Fibroblast of peridontal ligament (primary cell): ENCODE data around the gene RAB35.

Experiments used
- DNase-seq: peaks from one replicate; pipeline ENCODE4 v3.0.0-alpha.2; 2010; ENCODE audit errors: extremely low read depth

The RAB35 gene

GRCh38 chr12:120116441-120116791, at the start of gene RAB35:
TSS of gene RAB35 (minus strand) at chr12:120116753. CDS start at chr12:120116650, 103 bp downstream.
- no peak for DNase-seq

GRCh38 chr12:120164293-120164692, 47.7 kb upstream of the RAB35 start:
- no peak for DNase-seq

DNA sequence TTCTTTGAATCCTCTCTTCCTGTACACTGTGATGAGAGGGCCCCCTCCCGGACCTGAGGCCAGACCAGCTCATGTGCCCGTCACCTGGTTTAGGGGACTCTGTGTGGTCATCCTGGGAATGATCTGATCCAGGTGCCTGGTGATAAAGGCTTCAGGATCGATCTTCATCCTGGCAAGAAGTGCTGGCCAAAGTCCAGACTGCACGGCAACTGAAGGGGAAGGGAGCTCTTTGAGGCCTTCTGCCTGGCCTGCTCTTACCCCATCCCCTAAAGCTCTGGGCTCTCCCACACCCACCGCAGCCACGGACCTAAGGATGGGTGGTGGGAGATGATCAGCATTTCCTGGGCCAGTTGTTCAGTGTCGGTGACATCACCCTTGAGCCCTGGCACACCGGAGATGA, 46.2 kb upstream of the RAB35 start:
- no peak for DNase-seq

- no peak for DNase-seq
Observed at GRCh38 chr12:120161852-120162251, 45.3 kb upstream of the RAB35 start.

DNA sequence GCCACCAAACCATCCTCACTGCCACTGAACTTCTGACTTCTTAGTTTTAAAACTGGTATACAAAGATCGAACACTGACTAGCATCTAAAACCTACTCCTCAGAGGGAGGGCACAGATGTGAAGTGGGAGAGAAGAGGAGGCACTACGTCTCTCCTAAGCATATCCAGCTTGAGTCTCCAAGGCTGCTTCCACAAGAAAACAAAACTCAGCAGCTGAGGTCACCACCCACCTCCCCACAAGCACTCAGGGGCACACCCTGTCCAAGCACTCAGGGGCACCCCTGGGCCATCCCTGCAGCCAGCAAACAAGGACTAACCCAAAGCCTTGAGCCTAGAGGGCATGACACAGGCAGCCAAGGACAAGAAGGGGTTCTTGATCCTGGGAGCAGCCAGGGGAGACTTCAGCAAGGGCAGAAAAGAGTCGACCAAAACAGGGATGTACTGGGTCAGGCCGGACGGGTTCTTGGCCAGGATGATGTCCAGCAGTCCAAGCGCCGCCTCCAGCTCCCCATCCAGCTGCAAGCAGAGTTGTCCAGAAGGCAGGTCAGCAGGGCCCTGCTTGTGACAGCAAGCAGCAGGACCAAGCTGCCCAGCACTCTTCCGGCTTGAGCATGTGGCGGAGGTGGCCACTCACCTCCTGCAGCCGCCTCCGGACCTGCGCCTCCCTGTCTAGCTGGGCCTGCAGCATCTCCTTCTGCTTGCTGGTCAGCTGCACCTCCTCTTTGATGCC, 43.1 kb upstream of the RAB35 start:
- no peak for DNase-seq

DNA sequence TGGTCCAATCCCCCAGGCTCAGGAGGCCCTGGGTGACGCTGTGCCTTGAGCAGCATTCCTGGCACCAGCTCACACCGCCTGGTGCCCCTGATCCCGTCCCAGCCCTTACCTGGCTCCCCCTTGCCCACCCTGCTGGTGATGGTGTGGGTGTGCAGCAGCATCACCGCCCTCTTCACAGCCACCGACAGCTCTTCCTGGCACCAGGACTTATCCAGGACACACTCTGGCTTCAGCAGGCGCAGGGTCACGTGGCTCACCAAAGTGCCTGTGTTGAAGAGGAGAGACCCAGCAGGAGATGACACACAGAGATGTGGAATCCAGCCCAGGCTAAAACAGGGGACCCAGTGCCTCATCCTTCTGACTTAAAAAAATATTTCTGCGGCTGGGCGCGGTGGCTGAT, 41.8 kb upstream of the RAB35 start:
- no peak for DNase-seq

DNA sequence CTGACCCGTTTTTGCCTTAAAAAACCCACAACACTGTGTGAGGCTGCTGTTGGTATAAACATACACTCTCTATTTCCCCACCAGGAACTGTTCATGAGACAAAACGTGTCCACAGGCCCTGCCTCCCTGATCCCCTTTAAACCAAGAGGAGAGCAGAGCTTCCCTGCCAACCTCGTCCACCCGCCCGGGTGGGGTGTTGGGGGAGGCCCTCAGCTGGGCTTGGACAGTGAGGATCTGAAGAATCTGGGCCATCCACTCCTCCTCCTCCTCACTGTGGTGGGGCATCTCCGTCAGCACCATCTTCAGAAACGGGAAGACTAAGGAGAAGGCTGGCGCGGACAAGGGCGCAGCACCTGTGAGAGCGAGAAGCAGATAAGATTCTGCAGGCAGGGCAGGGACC, 41.1 kb upstream of the RAB35 start:
- DNase-seq, result no peak

GRCh38 chr12:120156315-120157259, 40.0 kb upstream of the RAB35 start:
- no peak for DNase-seq

DNA sequence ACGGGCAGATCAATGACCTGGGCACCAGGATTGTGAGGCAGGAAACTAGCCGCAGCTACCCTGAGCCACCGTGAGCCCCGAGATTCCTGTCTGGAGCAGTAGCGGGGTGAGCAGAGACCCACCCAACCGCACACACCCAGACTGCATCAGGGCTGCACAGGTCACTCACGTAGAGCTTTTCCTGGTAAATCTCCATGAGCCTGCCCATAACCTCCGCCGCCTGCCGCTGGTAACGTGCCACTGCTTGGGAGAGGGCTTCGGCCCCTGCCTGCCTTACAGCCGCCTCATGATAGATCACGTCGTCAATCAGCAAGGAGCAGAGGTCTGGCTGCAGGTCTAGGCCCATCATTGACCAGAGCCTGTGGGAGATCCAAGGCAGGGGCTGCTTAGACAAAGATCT, 38.5 kb upstream of the RAB35 start:
- no peak for DNase-seq

- DNase-seq, result no peak
Observed at GRCh38 chr12:120150919-120151525, 34.5 kb upstream of the RAB35 start.

DNA sequence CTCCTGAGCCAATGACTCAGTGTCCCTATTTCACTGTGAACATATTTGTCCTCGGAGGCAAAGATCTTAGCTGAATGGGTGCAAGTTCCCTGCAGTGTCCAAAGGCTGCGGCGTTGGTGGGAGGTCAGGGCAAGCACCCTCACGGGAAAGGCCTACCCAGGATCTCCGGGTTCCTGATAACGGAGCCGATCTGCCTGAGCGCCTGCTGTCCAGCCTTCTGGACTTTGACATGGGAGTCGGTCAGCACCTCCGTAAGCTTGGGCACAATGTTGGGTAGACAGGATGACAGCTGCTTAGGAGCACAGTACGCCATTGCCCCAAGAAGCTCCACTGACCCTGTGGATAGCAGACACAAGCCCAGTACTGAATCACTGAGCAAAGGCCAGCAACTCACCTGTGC, 31.5 kb upstream of the RAB35 start:
- no peak for DNase-seq

DNA sequence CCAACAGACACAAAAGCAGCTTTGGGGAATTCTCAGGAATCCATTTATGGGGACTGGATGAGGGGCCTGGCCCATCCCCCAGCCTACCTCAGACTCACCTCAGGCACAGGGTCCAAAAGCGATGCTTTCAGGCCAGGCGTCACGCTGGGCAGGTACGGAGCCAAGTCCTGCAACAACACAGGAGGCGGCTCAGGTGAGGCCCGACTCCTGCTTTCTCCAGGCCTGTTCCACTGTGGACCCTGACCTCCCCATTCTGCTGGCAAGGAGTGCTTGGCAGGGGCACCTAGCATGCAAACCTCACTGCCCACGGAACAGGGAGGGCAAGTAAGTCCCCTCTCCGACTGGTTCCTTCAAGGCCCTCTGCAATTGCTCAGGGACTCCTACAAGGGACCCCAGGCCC, 28.6 kb upstream of the RAB35 start:
- no peak for DNase-seq

- DNase-seq, result no peak
Observed at GRCh38 chr12:120144215-120144614, 27.7 kb upstream of the RAB35 start.

GRCh38 chr12:120142231-120142877, 25.8 kb upstream of the RAB35 start:
- no peak for DNase-seq

DNA sequence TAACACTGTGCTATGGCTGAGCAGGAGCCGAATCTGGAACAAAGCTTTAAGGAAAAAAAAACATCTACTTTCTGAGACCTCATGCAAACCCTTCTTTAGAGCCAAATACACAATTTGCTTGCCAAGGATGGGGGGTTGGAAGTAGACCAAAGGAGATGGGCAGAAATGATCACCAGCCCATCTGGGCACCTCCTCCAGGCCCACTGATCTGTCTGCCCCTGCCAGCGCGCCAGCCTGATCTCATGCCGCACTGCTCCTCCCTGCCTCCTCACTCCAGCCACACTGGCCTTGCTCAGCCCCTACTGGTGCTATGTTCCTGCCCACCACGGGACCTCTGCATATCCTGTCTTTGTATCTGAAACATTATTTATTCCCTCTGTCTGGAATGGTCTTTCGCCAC, 24.8 kb upstream of the RAB35 start:
- no peak for DNase-seq

DNA sequence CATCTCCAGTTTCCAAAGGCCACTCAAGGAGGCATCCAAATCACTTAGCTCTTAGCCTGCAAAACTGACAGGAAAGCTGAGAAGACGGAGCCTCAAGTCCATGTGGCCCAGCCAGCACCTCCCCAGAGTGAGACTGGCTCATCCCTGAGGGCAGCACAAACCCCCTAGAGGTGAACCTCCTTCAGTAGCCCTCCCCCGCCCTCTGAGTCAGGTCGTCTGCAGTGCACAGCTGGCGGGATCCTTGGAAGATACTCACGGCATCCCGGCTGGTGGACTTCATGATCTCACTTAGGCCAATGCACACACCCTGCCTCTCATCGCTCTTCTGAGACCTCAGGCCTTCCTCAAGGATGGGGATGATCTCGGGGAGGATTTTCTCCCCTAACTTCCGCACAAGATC, 24.1 kb upstream of the RAB35 start:
- DNase-seq, result no peak

DNA sequence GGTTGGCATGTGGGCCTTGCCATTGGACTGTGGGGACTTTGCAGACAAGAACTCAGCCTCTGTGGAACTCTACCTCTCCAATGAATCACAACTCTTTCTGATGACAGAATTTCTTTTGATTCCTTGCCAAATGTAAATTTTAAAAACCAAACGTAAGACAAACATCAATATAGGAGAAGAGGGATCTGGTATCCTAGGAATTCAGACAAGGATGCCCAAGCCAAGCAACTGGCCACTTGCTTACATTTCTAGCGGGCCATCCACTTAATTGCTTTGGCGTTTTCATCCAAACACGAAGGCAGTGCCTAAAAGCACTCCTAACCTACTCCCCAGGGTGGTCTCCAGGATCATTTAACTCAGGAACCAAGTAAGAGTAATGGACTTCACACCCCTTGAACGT, 23.4 kb upstream of the RAB35 start:
- DNase-seq, result peak; percentile 43

DNA sequence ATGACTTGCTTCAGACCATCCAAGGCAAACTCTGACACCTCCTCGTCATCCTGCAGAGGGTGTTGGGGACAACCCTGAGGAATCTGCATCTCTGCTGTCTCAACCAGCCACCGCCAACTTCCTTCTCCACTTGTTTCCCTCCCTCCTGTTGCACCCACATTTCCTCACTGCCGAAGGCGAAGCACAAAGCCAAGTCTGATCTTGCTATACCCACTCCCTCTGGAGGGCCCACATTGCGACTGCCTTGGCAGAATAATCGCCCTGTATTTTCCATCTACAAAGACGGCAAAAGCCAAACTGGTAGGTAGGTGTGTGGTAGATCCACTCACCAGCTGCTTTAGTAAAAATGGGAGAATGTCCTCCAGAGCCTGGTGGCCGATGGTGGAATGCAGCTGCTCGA, 21.8 kb upstream of the RAB35 start:
- no peak for DNase-seq

GRCh38 chr12:120137833-120138232, 21.3 kb upstream of the RAB35 start:
- DNase-seq, result no peak

DNA sequence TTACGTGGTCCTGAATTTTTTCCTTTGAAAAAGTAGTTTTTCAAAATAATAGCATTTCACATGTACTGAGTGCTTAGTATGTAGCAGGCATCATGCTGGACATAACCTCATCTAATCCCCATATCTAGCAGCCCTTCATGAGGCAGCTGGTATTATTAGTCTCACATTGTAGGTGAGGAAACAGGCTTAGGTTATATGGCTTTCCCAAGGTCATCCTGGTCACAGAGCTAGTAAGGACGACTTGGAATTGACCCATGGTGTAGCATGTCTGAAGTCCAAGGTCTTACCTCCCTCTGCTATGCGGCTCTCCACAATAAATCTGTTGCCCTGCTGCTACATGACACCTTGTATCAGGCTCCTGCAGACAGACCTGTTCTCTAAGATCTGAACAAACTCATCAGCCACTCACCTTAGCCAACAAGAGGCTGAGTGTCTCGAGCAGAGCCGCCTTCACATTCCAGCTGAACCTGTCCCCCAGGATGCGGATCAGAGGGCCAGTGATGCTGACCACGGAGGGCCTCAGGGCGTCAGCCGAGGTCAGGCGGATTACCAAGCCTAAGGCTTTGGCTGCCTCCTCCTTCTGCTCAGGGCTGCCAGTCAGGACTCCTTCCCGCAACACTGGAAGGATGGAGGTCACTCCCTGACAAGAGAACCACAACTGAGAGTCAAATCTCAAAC, 19.7 kb upstream of the RAB35 start:
- DNase-seq, result no peak

DNA sequence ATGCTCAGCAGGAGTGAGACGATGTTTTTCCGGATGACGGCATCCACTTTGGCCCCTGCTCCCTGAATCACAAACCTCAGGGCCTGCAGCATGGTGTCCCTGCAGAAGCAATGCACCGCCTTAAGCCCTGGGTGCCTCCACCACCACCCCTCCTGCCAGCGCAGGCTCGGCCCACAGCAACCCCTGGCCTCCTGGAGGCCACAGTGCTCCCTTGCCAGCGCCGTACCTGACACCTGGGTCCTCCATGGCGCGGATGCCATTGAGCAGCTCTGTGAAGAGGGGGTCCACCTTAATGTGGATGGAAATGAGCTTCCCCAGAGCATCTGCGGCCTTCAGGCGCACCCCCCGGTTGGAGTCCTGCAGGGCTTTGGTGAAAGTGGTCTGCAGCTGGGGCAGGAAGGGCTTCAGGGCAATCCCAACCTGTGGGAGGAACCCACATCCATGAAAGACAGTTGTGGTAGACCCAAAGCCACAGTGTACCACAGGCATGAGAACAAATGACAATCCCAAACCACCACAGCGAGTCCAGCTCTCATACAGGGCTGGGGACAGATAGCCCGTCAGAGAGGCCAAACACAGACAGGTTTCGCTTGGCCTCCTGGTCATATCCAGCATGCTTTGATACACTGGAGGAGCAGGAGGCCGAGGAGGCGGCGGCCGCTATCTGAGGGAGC, 17.9 kb upstream of the RAB35 start:
- no peak for DNase-seq
